Measurements from ENCODE around the gene CSMD2.

CSMD2 gene

GRCh38 chr1:33818071-33818470, 347.0 kb downstream of the CSMD2 start:
- TF ChIP-seq TAF1 (IDR thresholded peaks at IDR 0.05; ENCODE audit: borderline replicate concordance, low read depth, low read length) (no peak), POLR2AphosphoS5 (IDR thresholded peaks at IDR 0.05; ENCODE audit: low read depth, low read length) (no peak), POLR2A (IDR thresholded peaks at IDR 0.05; ENCODE audit: low read depth, low read length) (no peak)
- no peak for FAIRE-seq
- DNase-seq (ENCODE audit: insufficient read length): no peak

- FAIRE-seq (no peak), DNase-seq (ENCODE audit: insufficient read length) (no peak)
Observed at GRCh38 chr1:33815061-33815460, 350.0 kb downstream of the CSMD2 start.

GRCh38 chr1:33814166-33814565, 350.9 kb downstream of the CSMD2 start:
- no peak for FAIRE-seq
- TF ChIP-seq POLR2AphosphoS5 (IDR thresholded peaks at IDR 0.05; ENCODE audit: low read depth, low read length): no peak
- TF ChIP-seq POLR2A (IDR thresholded peaks at IDR 0.05; ENCODE audit: low read depth, low read length): no peak
- TF ChIP-seq TAF1 (IDR thresholded peaks at IDR 0.05; ENCODE audit: borderline replicate concordance, low read depth, low read length): no peak

More at GRCh38 chr1:33815061-33815460, 350.0 kb downstream of the CSMD2 start:
- TF ChIP-seq TAF1 (IDR thresholded peaks at IDR 0.05; ENCODE audit: borderline replicate concordance, low read depth, low read length) (no peak), POLR2AphosphoS5 (IDR thresholded peaks at IDR 0.05; ENCODE audit: low read depth, low read length) (no peak), POLR2A (IDR thresholded peaks at IDR 0.05; ENCODE audit: low read depth, low read length) (no peak)

GRCh38 chr1:33810571-33810970, 354.5 kb downstream of the CSMD2 start:
- FAIRE-seq: no peak
- DNase-seq (ENCODE audit: insufficient read length): no peak
- TF ChIP-seq POLR2AphosphoS5 (IDR thresholded peaks at IDR 0.05; ENCODE audit: low read depth, low read length): no peak
- TF ChIP-seq POLR2A (IDR thresholded peaks at IDR 0.05; ENCODE audit: low read depth, low read length): no peak

More at GRCh38 chr1:33814166-33814565, 350.9 kb downstream of the CSMD2 start:
- no peak for DNase-seq (ENCODE audit: insufficient read length)

- TF ChIP-seq TAF1 (IDR thresholded peaks at IDR 0.05; ENCODE audit: borderline replicate concordance, low read depth, low read length): no peak
- TF ChIP-seq POLR2A (IDR thresholded peaks at IDR 0.05; ENCODE audit: low read depth, low read length): no peak
- TF ChIP-seq POLR2AphosphoS5 (IDR thresholded peaks at IDR 0.05; ENCODE audit: low read depth, low read length): no peak
- DNase-seq (ENCODE audit: insufficient read length) (no peak), FAIRE-seq (no peak)
Observed at GRCh38 chr1:33805988-33806387, 359.0 kb downstream of the CSMD2 start.

GRCh38 chr1:33802268-33802667, 362.8 kb downstream of the CSMD2 start:
- TF ChIP-seq POLR2A (IDR thresholded peaks at IDR 0.05; ENCODE audit: low read depth, low read length) (no peak), TAF1 (IDR thresholded peaks at IDR 0.05; ENCODE audit: borderline replicate concordance, low read depth, low read length) (no peak), POLR2AphosphoS5 (IDR thresholded peaks at IDR 0.05; ENCODE audit: low read depth, low read length) (no peak)
- no peak for FAIRE-seq
- no peak for DNase-seq (ENCODE audit: insufficient read length)

GRCh38 chr1:33797849-33798248, 367.2 kb downstream of the CSMD2 start:
- FAIRE-seq: no peak
- no peak for DNase-seq (ENCODE audit: insufficient read length)
- TF ChIP-seq POLR2AphosphoS5 (IDR thresholded peaks at IDR 0.05; ENCODE audit: low read depth, low read length): no peak
- no peak for TF ChIP-seq POLR2A (IDR thresholded peaks at IDR 0.05; ENCODE audit: low read depth, low read length)
- TF ChIP-seq TAF1 (IDR thresholded peaks at IDR 0.05; ENCODE audit: borderline replicate concordance, low read depth, low read length): no peak

GRCh38 chr1:33792651-33793050, 372.4 kb downstream of the CSMD2 start:
- no peak for DNase-seq (ENCODE audit: insufficient read length)
- no peak for FAIRE-seq
- no peak for TF ChIP-seq POLR2A (IDR thresholded peaks at IDR 0.05; ENCODE audit: low read depth, low read length)
- no peak for TF ChIP-seq POLR2AphosphoS5 (IDR thresholded peaks at IDR 0.05; ENCODE audit: low read depth, low read length)

GRCh38 chr1:33792216-33792615, 372.8 kb downstream of the CSMD2 start:
- FAIRE-seq: no peak
- TF ChIP-seq POLR2A (IDR thresholded peaks at IDR 0.05; ENCODE audit: low read depth, low read length) (no peak), POLR2AphosphoS5 (IDR thresholded peaks at IDR 0.05; ENCODE audit: low read depth, low read length) (no peak), TAF1 (IDR thresholded peaks at IDR 0.05; ENCODE audit: borderline replicate concordance, low read depth, low read length) (no peak)
- DNase-seq (ENCODE audit: insufficient read length): no peak

- TF ChIP-seq TAF1 (IDR thresholded peaks at IDR 0.05; ENCODE audit: borderline replicate concordance, low read depth, low read length) (no peak), POLR2AphosphoS5 (IDR thresholded peaks at IDR 0.05; ENCODE audit: low read depth, low read length) (no peak)
- FAIRE-seq: no peak
- DNase-seq (ENCODE audit: insufficient read length): no peak
Observed at GRCh38 chr1:33791251-33791650, 373.8 kb downstream of the CSMD2 start.

GRCh38 chr1:33790577-33790976, 374.5 kb downstream of the CSMD2 start:
- no peak for DNase-seq (ENCODE audit: insufficient read length)
- FAIRE-seq: no peak
- TF ChIP-seq TAF1 (IDR thresholded peaks at IDR 0.05; ENCODE audit: borderline replicate concordance, low read depth, low read length) (no peak), POLR2A (IDR thresholded peaks at IDR 0.05; ENCODE audit: low read depth, low read length) (no peak), POLR2AphosphoS5 (IDR thresholded peaks at IDR 0.05; ENCODE audit: low read depth, low read length) (no peak)

GRCh38 chr1:33784876-33785275, 380.2 kb downstream of the CSMD2 start:
- DNase-seq (ENCODE audit: insufficient read length) (no peak), FAIRE-seq (no peak)
- TF ChIP-seq POLR2AphosphoS5 (IDR thresholded peaks at IDR 0.05; ENCODE audit: low read depth, low read length): no peak
- no peak for TF ChIP-seq TAF1 (IDR thresholded peaks at IDR 0.05; ENCODE audit: borderline replicate concordance, low read depth, low read length)
- no peak for TF ChIP-seq POLR2A (IDR thresholded peaks at IDR 0.05; ENCODE audit: low read depth, low read length)

GRCh38 chr1:33782776-33783175, 382.3 kb downstream of the CSMD2 start:
- TF ChIP-seq POLR2AphosphoS5 (IDR thresholded peaks at IDR 0.05; ENCODE audit: low read depth, low read length) (no peak), POLR2A (IDR thresholded peaks at IDR 0.05; ENCODE audit: low read depth, low read length) (no peak), TAF1 (IDR thresholded peaks at IDR 0.05; ENCODE audit: borderline replicate concordance, low read depth, low read length) (no peak)
- FAIRE-seq (no peak), DNase-seq (ENCODE audit: insufficient read length) (no peak)

Data from GM12892 (cell line).